HG03457 (cell line): Measurements from ENCODE around the gene RBBP4.
"Not testable (repeated sequence)": the region's sequence is repeated elsewhere in the genome, so short reads cannot be mapped to it uniquely, and the experiment has no call there.

ENCODE experiments used
- ATAC-seq: cut with Tn5 transposase; IDR thresholded peaks from one replicate; pipeline ENCODE4 v1.9.1; 2021; ENCODE audit warnings: moderate number of reproducible peaks; ENCODE audit not compliant: unreplicated experiment

Gene RBBP4

DNA sequence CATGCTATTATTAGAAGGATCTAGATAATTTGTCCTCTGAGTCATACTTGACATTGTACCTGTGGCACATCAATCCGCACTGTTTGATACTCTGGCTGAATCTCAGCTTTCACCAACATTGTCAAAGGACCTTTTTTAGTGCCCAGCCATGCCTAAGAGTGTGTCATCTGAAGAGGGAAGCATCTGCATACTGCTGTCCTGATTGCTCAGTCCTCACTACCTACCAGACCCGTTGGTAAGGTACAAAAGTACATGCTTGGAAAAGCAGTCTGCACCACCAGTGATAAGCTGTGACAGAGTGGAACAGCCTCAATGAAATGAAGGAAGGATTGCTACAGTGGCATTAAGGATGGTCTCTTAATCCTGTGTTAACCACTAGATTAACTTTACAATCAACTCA is 34.5 kb downstream of the RBBP4 start:
- no peak for ATAC-seq

DNA sequence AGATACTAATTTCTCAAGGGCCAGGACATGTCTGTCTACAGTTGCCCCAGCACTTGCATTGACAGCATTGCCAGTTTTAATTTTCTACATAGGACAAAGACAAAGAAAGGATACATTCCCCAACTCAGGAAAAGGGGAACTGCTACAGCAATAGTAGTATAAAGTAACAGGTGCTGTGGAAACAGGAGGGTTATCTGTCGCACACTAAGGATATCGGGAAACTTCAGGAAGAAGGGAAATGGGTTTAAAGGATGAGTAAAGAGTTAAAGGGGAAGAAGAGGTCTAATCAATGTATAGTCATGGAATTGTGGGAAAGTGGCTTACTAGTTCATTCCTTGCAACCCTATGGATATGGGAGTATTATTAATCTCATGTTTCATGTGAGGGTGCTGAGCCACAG is 35.4 kb downstream of the RBBP4 start:
- no peak for ATAC-seq

DNA sequence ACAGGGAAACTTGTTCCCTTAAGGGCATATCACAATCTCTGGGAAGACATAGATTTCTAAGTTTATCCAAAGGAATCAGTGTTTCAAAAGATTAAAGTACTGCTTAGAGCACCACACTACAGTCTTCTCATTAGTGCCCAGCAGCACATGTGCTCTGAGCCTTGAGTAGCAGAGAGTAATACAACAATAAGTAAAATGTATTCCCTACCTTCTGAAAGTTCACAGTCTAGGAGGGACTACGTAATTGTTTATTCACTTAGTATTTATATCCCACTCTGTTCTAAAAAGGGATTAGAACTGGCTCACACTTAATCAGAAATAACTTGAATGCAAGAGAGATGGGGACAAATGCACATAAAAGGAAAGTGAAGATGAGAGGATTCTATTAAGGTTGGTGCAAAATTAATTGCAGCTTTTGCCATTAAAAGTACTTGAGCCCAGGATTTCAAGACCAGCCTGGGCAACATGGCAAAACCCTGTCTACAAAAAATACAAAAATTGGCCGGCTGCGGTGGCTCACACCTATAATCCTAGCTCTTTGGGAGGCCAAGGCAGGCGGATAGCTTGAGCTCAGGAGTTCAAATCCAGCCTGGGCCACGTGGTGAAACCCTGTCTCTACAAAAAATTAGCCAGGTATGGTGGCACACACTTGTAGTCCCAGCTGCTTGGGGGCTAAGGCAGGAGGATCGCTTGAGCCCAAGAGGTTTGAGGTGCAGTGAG is 42.6 kb downstream of the RBBP4 start:
- ATAC-seq, result no peak

DNA sequence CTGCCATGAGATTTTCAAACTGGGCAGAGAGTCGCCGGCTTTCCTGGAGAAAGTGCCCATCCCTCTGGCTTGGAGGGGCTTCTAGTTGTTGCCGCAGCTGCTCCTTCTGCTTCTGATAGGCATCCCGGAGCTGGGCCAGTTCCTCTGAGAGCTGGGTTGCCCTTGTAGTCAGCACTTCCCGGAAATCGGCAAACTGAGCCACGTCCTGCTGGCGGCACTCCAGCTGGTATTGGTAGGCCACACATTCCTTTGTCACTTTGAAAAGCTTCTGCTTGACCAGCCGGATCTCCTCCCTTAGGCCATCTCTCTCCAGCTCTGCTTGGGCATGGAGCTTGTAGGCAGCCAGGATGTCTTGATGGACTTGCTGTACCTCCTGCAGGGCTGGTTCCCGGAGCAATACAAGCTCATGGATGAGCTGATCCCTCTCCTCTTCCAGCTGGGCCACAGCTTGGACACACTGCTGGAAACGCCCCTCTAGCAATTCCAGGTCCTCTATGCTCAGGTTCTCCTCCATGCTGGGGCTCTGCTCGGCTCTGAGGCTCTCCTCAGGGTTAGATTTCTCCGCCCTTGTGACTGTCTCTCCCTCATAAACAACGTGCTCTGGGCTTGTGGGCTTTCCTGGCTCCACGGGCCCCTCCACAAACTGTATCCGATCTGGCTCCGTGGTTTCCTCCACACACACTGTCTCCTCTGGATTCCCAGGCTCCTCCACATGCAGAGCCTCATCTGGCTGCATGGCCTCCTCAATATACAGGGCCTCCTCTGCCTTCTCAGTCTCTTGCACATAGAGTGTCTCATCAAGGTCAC is 44.3 kb downstream of the RBBP4 start:
- no peak for ATAC-seq

DNA sequence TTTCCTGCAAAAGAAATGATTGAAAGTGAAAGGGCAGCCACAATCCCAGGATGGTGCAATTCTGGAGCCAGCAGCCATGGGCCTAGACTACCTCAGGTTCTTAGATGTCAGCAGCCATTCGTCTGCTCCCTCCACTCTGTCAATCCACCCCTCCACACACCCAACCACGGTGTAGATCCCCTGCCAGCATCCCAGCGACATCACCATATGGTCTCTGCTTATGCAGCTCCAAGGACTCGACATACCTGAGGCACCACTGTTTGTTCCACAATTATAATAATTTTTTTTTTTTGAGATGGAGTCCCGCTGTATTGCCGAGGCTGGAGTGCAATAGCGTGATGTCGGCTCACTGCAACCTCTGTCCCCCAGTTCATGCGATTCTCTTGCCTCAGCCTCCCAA is 45.0 kb downstream of the RBBP4 start:
- no peak for ATAC-seq

DNA sequence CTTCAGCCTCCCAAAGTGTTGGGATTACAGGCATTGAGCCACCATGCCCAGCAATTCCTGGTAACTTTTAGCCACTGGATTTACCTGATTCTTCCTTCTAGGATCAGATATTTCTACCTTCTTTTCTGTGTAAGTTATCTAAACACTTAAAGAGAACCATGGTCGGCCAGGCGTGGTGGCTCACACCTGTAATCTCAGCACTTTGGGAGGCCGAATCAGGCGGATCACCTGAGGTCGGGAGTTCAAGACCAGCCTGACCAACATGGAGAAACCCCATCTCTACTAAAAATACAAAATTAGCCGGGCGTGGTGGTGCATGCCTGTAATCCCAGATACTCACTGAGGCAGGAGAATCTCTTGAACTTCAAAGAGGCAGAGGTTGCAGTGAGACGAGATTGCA is 46.0 kb downstream of the RBBP4 start:
- not testable (repeated sequence) for ATAC-seq

DNA sequence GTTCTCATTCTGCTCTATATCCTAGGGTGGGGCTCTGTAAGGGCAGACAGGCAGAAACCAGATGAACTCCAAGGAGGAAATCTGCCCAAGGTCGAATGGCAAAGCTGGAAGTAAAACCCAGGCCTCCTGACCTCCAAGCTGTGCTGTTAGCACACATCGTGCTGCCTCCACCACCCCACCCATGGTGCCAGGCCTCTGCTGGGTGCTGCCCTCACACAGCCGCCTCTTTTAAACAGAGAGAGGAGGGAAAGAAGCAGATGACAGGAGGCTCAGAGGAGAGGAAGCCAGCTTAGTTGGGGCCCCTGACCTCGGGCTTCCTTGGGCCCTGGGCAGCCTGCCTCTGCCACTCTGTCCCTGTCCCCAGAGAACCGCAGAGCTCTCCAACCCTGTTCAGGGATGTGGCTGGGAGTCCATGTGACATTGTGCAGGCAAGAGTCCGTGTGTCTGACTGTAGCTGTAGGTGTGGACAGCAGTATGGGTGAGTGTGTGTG is 50.5 kb downstream of the RBBP4 start:
- ATAC-seq, result no peak

DNA sequence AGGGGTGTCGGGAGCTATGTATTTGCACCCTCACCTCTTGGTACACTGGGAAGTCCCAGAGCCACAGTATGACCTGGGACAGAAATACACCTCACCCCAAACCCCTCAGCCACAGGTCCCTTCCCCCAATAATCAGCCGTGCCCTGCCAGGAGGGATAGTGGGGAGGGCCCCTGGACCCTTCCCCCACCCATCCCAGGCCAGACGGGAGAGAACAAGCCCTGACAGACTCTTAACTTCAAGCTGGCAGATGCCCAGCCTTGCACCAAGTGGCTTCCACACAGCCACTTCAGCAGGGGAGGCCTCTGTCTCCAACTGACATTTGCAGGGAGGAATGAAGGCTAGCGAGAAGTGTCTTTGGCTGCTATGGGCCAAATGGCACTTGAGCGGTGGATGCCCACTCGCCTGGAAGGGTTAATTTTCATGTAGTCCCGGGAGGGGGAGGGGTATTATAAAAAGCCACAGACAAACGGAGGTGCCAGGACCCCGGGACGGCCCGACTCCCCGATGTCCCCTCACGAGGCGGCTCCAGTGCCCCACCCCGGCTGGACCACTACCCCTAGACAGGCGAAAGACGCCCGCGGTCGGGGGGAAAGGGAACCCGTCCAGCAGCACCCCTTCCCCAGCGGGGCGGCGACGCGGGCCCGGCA is 51.1 kb downstream of the RBBP4 start:
- ATAC-seq, result no peak

DNA sequence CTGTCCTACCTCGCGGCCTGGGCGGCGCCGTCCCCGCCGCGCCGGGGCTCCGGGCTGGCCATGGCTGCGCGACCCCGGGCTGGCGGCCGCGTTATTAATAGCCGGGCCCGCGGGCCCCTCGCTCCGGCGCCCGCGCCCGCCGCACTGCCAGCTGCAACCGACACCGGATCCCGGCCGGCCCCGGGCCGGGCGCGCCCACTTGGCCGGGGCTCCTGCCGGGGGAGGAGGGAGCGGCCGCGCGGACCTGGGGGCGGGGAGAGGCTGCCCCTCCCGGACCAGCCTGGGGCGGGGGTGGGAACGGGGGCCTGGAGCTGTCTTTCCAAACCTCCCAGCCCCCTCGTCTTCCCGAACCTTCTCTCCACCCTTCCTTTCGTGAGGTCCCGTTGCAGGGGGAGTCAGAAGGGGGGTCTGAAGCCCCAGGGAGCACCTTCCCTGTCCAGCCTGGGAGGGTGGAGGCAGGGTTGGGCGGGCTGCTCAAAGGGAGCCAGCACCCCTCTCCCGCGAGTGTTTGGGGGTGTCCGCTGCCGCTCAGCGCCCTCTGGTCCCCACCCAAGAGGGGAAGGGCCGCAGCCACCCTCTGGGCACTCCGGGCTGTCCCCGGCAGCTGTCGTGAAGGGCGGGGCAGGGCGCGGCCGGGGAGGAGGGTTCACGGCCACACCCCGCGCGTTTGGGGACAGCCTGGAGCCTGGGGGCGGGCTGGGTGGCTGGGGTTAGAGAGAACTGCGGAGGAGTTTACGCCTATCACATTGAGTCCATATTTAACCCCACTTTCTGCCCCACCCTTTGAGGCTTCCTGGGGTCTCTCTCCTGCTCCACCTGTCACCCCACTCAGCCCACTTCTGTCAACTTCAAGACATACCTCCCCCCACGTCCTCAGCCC is 51.8 kb downstream of the RBBP4 start, which contains the start of gene SYNC:
Gene SYNC (minus strand): TSS at position 172 of the 880 bp plus-strand sequence. CDS start 110 bp downstream, at position 62.
- no peak for ATAC-seq

DNA sequence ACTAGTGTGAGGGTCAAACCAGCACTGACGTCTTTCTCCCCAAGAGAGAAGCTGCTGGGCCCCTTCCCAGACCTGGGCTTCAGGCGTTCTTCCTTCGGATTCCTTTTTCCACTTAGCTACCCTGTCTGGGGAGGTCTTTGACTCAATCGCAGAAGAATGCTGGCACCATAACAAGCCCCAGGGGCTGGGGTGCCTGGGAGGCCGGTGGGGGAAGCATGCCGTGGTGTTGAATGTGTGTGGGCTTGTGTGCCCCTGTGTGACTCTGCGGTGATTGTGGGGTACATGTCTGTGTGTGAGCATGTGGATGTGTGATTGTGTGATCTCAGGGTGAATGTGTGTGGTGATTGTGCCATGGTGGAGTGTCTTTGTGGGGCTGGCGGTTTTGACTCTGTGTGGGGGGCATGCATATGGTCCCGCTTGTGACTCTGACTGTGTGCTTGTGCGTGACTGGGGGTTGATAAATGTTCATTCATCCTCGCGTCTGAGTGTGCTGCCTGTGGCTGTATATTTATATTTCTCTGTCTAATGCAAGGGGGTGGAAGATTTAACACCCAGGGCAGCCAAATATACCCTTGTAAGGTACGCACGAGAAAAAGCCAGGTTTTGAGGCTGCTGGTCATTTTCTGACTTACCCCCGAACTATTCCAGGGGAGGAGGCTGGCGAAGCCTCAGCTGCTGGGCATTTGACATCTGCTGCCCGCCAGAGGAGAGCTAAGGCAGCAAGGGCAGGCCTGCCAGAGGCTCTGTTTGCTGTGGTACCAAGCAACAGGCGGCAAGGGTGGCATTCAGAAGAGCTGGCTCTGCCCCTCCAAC is 52.7 kb downstream of the RBBP4 start:
- no peak for ATAC-seq

DNA sequence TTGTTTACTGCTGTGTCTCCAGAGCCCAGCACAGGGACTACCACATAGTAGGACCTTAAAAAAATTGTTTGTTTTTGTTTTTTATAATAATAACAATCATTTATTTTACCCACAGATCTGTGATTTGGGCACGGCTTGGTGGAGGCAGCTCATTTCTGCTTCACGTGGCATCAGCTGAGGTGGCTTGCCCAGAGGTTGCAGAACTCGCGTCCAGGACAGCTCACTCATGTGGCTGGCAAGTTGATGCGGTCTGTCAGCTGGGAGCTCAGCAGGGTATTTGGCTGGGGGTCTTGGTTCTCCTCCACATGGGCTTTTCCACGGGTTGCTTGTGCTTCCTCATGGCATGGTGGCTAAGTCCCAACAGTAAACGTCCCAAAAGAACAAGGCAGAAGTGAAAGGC is 54.5 kb downstream of the RBBP4 start:
- ATAC-seq, result no peak

DNA sequence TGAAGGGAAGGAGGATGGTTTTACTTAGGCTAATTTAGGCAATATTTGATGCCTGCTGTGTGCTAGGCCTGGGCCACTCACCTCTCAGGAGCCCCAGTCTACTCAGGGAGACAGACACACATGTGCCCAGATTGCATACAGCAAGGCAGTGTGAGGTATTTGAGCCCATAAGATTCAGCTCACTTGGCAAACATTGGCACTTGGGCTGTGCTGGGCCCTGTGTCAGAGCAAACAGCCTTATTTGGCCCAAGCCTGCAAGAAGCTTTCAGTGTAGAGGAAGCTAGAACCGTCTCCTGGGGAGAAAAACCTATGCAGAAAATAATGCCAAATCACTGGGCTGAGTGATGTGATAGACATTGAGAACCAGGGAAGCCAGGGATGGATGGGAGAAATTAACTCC is 55.5 kb downstream of the RBBP4 start:
- ATAC-seq, result no peak

DNA sequence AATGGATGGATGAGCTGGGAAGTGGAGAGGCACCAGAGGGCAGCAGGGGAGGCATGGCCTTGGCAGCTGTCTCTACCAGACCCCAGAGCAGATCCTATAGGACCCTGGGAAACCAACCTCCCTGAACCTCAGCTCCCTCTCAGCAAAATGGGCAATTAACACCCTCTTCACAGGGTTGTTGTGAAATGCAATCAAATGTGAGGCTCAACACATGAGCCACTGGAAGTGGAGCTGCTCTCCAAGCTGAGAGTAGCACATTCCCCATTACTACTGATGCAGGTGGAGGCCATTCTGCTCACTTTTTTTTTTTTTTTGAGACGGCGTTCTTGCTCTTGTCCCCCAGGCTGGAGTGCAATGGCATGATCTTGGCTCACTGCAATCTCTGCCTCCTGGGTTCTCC is 58.1 kb downstream of the RBBP4 start:
- ATAC-seq, result no peak

DNA sequence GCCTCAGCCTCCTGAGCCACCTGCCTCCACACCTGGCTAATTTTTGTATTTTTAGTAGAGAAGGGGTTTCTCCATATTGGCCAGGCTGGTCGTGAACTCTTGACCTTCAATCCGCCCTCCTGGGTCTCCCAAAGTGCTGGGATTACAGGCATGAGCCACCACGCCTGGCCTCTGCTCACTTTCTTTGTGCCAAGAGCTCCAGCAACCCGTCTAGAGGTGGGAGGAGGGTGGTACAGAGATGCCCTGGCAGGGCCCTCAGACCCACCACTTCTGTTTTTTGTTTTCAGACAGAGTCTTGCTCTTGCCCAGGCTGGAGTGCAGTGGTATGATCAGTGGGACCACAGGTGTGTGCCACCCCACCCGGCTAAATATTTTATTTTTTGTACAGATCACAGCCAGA is 58.5 kb downstream of the RBBP4 start:
- ATAC-seq, result no peak

DNA sequence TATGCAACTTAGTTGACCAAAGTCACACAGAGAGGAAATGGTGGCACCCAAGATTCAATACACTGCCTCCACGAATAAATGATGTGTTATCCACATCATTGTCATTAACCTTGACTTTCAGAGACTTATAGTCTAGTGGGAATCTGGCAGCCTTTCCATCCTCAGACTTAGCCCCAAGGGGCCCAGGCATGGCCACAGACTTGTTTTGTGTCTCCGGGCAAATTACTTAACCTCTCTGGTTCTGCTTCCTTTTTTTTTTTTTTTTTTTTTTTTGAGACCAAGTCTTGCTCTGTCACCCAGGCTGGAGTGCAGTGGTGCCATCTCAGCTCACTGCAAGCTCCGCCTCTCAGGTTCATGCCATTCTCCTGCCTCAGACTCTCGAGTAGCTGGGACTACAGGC is 60.2 kb downstream of the RBBP4 start:
- ATAC-seq, result not testable (repeated sequence)

DNA sequence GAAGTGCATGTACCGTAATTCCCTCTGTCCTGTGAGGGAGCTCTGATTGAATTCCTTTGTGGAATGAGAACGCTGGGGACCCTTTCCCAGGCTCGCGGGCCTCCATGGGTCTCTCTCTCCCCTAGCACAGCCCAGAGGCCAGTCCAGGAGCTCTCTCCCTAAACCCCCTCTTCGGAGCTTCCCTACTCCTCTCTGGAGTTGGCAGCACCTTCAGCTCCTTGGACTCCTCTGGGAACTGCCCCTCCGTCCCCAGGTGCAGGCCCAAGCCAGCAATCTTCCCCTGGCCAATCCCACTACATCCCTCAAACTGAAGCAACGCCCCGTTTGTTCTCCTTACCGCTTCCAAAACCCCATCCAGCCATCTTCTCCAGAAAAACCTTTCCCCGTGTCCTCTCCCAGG is 62.1 kb downstream of the RBBP4 start:
- ATAC-seq, result no peak

DNA sequence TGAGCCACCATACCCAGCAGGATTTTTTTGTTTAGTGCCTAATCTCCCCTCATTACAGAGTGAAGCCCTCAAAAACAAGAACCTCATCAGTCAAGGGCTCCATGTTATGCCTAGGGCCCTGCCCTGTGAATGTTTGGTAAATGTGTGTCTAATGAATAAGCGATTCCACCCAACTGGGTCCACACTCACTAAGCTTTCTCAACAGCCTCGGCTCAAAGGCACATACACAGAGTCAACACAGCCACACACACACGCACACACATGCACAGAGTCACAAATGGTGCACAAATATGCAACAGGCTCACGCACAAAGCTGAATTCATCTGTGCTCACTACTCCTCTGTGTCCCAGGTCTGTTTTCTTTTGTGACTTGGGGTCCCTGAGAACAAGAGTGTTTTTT is 63.3 kb downstream of the RBBP4 start:
- ATAC-seq, result no peak

DNA sequence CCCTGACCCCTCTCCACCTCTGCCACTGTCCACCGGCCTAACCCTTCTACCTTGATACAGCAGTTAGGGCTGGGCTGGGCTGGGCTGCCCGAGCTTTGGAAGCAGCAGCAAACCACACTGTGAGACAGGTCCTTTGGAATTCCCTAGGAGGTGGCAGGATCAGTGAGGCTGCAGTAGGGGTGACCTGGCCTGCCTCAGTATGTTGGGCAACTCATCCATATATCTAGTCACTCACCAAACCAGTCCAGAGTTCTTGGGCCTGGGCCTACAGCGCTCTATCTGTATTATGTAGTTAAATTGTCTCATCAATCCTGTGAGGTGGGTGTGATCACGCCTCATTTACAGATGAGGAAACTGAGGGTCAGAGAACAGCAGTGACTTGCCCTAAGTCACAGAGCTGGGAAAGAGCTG is 64.9 kb downstream of the RBBP4 start:
- no peak for ATAC-seq

DNA sequence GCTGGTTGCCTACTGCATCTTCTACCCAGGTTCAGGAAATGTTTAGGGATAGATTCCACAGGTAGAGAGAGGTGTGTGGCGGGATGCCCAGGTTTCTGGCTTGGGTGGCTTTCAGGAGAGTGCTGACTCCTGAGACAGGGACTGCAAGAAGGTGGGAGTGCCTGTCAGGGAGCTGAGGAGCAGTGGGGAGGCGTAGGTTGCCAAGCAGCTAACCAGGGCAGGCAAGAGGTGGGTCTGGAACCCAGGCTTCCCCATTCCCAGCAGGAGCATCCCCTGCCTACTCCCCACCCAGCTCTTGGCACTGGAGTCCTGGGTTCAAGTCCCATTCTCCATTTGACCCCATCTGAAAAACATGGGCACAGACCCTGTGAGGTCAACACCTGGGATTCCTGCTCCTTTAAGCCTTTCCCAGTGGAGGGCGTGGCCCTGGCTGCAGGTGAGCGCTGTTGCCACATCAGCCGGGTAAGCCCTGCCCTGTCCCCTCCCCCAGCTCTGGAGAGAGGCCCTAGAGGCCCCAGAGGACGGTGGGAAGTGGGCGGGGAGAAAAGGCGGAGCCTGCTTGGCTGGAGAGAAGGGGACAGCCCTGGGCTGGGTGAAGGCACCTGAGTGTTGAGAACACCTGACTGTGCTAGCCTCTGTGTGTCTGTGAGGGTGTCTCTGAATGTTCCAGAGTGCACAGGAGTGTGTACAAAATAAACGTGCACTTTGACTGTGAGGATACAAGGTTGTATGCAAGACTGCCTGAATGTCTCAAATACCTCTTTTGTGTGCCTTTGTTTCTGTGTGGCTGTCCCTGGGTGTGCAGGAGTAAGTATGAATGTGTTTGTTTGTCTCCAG is 65.5 kb downstream of the RBBP4 start:
- no peak for ATAC-seq
